ENCODE results near the gene PRKCB.
"Not testable (repeated sequence)": the region's sequence is repeated elsewhere in the genome, so short reads cannot be mapped to it uniquely, and the experiment has no call there.

The PRKCB gene

DNA sequence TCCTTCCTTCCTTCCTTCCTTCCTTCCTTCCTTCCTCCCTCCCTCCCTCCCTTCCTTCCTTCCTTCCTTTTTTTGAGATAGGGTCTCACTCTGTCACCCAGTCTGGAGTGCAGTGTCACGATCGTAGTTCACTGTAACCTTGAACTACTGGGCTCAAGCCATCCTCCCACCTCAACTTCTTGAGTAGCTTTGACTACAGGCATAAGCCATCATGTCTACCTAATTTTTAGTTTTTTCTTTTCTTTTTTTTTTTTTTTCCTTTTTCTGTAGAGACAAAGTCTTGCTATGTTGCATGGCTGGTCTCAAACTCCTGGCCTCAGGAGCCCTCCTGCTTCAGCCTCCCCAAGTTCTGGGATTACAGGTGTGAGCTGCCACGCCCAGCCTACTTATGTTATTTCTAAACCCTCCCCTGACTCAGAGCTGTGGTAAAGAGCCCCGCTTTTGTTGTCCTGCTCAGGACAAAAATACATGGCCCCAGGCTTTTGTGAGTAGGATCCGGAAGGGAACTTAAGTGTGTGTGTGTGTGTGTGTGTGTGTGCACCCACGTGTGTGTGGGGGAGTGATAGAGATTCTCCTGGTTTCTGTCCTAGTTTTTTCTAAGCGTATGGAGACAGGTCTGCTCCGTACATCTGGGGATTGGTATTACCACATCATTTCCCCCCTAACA is 67.1 kb downstream of the PRKCB start:
- no peak for DNase-seq (ENCODE audit: low spot score)

GRCh38 chr16:23905027-23905426 is 69.2 kb downstream of the PRKCB start:
- DNase-seq (ENCODE audit: low spot score), result no peak

DNA sequence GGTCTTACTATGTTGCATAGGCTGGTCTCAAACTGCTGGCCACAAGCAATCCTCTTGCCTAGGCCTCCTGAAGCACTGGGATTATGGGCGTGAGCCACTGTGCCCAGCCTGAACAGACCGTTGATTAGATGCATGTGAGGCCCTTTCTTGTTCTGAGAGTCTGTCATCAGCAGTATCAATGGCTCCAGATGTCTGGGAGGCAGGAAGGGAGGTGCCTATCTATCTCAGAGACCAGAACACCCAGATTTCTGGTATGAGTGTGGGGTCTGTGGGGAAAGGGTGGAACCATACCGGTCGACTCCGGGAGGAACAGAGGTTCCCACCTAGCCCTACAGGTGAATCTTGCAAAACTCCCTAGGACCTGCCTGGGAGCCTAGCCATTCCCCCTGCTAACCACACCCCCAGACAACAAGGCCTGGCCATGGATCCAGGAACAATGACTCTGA is 71.7 kb downstream of the PRKCB start:
- no peak for DNase-seq (ENCODE audit: low spot score)

- no peak for DNase-seq (ENCODE audit: low spot score)
Observed at GRCh38 chr16:23907903-23908302, 72.1 kb downstream of the PRKCB start.

DNA sequence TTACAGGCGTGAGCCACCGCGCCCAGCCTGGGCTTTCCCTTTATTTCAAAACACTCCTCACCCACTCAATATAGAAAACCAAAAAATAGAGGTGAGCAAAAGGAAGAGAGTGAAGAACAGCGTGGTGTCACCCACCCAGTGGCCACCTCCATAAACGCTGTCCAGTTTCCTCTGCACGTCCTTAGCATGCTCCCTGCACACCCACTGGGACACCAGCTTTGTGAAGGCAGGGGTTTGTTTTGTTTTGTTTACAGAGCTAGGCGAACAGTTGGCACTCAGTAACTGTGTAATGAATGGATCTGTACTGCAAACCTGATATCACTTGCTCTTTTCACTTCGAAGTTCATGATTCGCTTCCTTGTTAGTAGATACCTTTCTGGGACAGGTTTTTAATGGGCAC is 73.0 kb downstream of the PRKCB start:
- no peak for DNase-seq (ENCODE audit: low spot score)

DNA sequence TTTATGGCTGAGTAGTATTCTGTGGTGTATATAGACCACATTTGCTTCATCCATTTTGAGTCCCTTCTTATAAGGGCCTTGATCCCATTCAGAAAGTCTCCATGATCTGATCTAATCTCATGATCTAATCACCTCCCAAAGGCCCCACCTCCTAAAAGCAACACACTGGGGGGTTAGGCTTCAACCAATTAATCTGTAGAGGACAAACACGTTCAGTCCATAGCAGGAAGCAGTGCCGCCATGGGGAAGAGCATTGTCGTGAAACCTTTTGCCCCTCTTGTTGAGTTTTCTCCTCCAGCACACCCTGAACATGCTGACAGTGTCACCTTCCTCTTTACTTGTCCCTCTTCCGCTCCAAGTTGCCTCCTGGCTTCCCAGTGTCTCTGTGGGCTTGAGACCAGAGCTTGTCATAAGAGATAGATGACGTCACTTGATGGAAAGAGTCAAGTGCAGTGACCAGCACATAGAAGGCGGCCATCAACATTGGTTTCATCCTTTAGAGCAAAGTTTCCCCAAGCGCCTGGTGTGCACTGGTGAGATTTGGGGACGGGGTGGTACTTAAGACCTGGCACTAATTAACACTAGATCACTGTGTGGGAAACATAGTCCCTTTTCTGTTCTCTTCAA is 74.1 kb downstream of the PRKCB start:
- DNase-seq (ENCODE audit: low spot score), result no peak

- DNase-seq (ENCODE audit: low spot score), result peak; percentile 38
Observed at GRCh38 chr16:23914946-23915530, 79.3 kb downstream of the PRKCB start.

GRCh38 chr16:23916552-23916951 is 80.8 kb downstream of the PRKCB start:
- DNase-seq (ENCODE audit: low spot score), result not testable (repeated sequence)

DNA sequence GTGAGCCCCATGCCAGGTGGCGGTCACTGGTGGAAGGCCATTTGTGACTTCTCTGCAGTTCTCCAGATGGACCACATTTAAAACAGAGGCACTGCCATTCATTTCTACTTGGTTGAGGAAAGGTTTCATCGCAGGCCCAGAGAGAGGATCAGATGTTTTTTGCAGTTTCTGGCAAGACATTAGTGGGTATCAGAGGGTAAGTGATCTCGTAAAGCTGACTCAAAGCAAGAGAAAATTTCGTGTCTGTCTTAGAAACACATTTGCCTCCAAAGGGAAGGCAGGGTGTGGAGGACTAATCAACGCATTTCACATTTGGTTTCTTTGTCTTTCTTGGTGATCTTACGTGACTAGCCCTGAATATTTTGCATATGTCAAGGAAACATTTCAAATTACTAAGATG is 81.8 kb downstream of the PRKCB start:
- no peak for DNase-seq (ENCODE audit: low spot score)

DNA sequence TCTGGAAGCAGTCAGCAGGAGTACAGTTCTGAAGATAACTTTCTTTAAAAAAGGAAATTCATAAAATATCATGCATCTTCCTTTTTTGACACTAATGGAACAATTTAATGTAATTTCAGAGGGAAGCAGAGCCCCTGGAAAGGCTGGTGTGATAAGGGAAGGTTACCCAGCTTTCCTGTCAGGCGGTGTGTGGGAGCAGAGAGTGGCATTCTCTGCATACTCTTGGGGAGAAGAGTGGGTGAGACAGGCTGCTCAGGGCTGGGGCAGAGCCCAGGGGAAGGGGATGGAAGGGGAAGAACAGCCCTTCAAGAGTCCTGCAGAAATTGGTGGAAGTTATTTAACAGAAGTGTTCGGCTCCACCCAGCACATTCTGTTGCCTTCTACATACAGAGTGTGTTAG is 84.7 kb downstream of the PRKCB start:
- DNase-seq (ENCODE audit: low spot score), result no peak

DNA sequence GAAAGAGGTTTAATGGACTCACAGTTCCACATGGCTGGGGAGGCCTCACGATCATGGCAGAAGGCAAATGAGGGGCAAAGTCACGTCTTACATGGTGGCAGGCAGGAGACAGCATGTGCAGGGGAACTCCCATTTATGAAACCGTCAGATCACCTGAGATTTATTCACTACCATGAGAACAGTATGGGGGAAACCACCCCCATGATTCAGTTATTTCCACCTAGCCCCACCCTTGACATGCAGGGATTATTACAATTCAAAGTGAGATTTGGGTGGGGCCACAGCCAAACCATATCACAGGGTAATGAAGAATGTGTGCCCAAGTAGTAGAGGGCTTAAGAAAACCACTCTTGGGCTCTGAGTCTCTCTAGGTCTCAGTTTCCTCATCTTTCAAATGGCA is 85.1 kb downstream of the PRKCB start:
- DNase-seq (ENCODE audit: low spot score), result no peak

GRCh38 chr16:23922406-23922805 is 86.6 kb downstream of the PRKCB start:
- no peak for DNase-seq (ENCODE audit: low spot score)

GRCh38 chr16:23924128-23924527 is 88.3 kb downstream of the PRKCB start:
- DNase-seq (ENCODE audit: low spot score), result no peak

DNA sequence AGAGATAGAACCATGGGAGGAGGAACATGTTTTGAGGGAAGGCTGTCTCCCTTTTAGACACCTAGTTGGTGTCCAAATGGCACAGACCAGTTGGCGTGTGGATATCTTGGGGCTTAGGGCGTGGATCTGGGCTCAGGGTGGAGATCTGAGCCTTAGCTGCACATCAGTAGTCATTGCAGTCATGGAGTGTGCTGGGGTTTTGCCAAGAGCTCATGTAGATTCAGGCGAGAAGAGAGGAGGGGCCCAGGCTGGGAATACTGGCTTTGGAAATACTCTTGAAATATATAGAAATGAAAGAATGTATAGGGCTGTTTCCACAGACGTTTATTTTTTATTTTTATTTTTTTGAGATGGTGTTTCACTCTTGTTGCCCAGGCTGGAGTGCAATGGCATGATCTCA is 92.0 kb downstream of the PRKCB start:
- no peak for DNase-seq (ENCODE audit: low spot score)

DNA sequence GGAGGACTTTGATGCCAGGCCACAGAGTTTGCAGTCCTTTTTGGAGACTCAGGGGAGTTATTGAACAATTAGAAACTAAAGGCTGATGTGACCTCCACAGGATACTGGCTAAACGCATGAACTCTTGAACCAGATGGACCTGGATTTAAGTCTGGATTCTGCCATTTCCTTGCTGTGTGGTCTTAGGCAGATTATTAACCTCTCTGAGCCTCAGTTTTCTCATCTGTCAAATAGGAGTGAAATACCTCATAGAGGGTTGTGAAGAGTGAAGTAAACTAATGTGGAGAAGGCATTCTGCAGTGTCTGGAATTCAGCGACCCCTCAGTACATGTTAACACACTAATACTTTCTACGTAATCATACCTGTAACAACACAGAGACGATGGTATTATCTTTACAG is 93.5 kb downstream of the PRKCB start:
- no peak for DNase-seq (ENCODE audit: low spot score)

GRCh38 chr16:23929856-23930255 is 94.1 kb downstream of the PRKCB start:
- DNase-seq (ENCODE audit: low spot score), result no peak

DNA sequence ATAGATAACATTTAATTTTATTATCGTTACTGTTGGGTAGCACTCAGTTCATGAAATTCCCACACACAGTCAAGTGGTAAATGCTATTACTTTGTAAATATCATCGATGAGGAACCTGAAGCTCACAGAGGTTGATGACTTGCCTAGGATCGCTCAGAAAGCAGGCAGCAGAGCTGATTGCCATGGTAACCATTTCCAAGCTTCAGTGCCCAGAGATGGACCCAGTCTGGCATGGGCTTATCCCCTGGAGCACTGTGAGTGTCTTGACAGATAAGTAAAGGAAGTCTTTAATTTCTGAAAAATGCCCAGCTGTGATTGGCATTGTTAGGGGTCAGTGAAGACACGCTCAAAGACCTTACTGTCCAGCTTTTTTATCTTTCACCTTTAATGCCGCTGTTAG is 95.0 kb downstream of the PRKCB start:
- DNase-seq (ENCODE audit: low spot score), result no peak

DNA sequence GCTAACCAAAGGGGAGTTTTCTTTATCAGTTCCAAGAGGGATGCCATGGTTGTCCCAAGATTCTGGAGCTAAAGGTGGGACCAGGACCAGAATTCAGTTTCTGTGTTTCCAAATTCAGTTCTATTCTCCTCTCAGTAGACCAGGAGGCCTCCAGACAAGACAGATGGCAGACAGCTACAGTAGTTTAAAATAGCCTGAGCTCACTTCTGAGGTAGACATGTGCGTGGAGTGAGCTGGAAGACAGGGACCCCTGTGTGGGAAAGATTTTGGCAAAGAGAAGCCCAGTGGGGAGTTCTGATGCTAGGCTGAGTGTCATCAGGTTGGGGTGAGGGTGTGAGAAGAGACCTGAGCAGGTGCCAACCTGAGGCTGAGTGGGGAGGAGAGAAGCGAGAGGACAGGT is 95.4 kb downstream of the PRKCB start:
- no peak for DNase-seq (ENCODE audit: low spot score)

- not testable (repeated sequence) for DNase-seq (ENCODE audit: low spot score)
Observed at GRCh38 chr16:23933650-23934049, 97.9 kb downstream of the PRKCB start.

GRCh38 chr16:23934610-23935236 is 98.9 kb downstream of the PRKCB start:
- no peak for DNase-seq (ENCODE audit: low spot score)

- no peak for DNase-seq (ENCODE audit: low spot score)
Observed at GRCh38 chr16:23940111-23940510, 104.3 kb downstream of the PRKCB start.

DNA sequence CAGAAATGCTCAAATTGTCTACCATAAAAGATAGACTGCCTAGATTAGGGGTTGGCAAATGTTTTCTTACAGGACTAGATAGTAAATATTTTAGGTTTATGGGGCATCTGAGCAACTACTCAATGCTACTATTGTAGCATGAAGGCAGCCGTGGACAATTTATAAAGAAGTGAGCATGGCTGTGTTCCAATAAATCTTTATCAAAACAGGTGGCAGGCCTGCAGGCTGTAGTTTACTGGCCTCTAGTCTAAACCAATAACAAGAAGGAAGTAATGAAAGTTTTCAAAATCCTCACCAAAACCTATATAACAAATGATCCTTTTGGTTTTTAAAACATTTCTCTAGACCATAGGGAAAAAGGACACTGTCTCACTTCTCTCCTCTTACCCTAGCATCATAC is 105.2 kb downstream of the PRKCB start:
- no peak for DNase-seq (ENCODE audit: low spot score)

- DNase-seq (ENCODE audit: low spot score), result no peak
Observed at GRCh38 chr16:23941963-23942564, 106.3 kb downstream of the PRKCB start.

Measured in NAMALWA (cell line).